Measurements from ENCODE around the gene ITGA2. TPM values are rescaled to one million over a fixed set of nuclear protein-coding genes. Genes with fewer than 3 reads are reported as not detected.

ITGA2 gene
- polyA plus RNA-seq, 1 donor from 2014 or later: 0.20 TPM

DNA sequence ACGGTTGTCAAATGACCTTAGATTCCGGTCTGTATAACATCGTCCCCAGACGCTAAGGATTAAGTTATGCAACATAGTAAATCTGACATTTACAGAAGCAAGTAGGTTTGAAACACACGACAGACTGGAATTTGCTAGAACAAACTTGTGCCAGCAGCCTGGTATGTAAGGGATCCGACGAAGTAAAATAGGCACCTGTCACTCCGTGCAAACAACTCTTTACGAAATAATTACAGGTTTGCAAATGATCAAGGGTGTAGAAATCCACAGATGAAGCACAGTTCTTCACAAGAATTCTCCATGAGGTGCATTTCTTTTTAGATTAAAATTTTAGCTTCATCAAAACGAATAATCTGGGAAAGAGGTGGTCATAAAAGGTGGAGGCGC lies 119.9 kb downstream of the ITGA2 start:
- Histone ChIP-seq H3K4me2 (ENCODE audit: low read length) (peak overlapping the region; percentile 47), H3K27me3 (ENCODE audit: insufficient read depth, low read depth, low read length) (no peaks in the 10 kb centered on the region), H4K20me1 (ENCODE audit: insufficient read depth) (no peaks in the 10 kb centered on the region), H3K9me3 (ENCODE audit: low read length) (no peaks in the 10 kb centered on the region), H3K27ac (ENCODE audit: low read length) (no peak overlapping the region), H3K36me3 (ENCODE audit: insufficient read depth, low read length) (no peaks in the 10 kb centered on the region), H3F3A (ENCODE audit: insufficient read depth, low read length, poor library complexity, severe bottlenecking) (no peaks in the 10 kb centered on the region), H3K4me3 (ENCODE audit: low read length) (peak overlapping the region; percentile 79), H3K9me2 (ENCODE audit: insufficient read depth, low read length) (no peaks in the 10 kb centered on the region), H3K9ac (ENCODE audit: low read length) (peak overlapping the region; percentile 70), H3K79me2 (replicated peaks; ENCODE audit: insufficient read depth, low read length) (no peaks in the 10 kb centered on the region), H2AFZ (ENCODE audit: low read depth, low read length) (peak overlapping the region; percentile 41)
- TF ChIP-seq EZH2 (IDR thresholded peaks at IDR 0.05; ENCODE audit: borderline replicate concordance, insufficient read depth, low read length, poor library complexity, severe bottlenecking): no peak
- no peak for TF ChIP-seq RAD21 (conservative IDR thresholded peaks at IDR 0.05)
- no peak for TF ChIP-seq MXI1 (conservative IDR thresholded peaks at IDR 0.05; ENCODE audit: poor library complexity, severe bottlenecking)

DNA sequence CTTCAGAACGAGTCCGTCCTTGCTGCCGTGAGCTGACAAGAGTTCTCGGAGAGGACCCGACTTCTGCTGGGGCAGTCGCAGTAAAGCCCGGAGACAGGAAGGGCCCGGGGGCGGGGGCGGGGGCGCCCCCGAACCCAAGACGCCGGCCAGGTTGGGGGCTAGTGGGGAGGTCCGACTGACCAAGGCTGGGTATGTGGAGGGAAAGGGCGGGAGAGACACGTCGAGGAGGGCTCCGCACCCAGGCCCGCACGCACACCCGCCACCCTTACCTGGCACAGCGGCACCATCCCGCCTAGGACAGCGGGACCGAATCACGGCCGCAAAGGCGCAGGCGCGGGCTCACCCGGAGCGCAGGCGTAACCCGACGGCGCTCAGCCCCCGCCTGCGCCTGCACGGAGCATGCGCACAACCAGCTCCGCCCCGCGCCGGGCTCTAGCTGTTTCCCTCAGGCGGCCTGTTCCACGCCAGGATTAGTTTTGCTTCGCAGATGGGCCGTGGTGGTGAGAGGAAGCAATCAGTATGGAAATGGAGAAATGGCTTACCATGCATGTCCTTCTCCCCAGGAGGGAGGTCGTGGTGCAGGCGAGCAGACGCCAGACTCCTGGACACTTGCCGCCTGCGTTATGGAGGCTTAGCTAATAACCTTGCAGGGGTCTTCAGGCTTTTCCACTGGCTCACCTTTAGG lies 120.4 kb downstream of the ITGA2 start, which contains the start of gene MOCS2:
Gene MOCS2, minus strand, starts transcription at position 315 of the 685 bp plus-strand sequence. CDS start 2,583 bp downstream, outside the sequence.
- Histone ChIP-seq H3K9me3 (ENCODE audit: low read length) (no peaks in the 10 kb centered on the region), H3K36me3 (ENCODE audit: insufficient read depth, low read length) (no peaks in the 10 kb centered on the region), H2AFZ (ENCODE audit: low read depth, low read length) (peak within 1 kb of the TSS; percentile 98), H3K4me2 (ENCODE audit: low read length) (peak within 1 kb of the TSS; percentile 47), H3F3A (ENCODE audit: insufficient read depth, low read length, poor library complexity, severe bottlenecking) (no peaks in the 10 kb centered on the region), H3K79me2 (replicated peaks; ENCODE audit: insufficient read depth, low read length) (no peaks in the 10 kb centered on the region), H3K9me2 (ENCODE audit: insufficient read depth, low read length) (no peaks in the 10 kb centered on the region), H4K20me1 (ENCODE audit: insufficient read depth) (no peaks in the 10 kb centered on the region), H3K9ac (ENCODE audit: low read length) (peak within 1 kb of the TSS; percentile 70), H3K4me3 (ENCODE audit: low read length) (peak within 1 kb of the TSS; percentile 79), H3K27me3 (ENCODE audit: insufficient read depth, low read depth, low read length) (no peaks in the 10 kb centered on the region), H3K27ac (ENCODE audit: low read length) (no peak within 1 kb of the TSS)
- no peak for TF ChIP-seq EP300 (conservative IDR thresholded peaks at IDR 0.05; ENCODE audit: poor library complexity, severe bottlenecking)
- TF ChIP-seq EZH2 (IDR thresholded peaks at IDR 0.05; ENCODE audit: borderline replicate concordance, insufficient read depth, low read length, poor library complexity, severe bottlenecking): no peak
- TF ChIP-seq RAD21 (conservative IDR thresholded peaks at IDR 0.05): peak; percentile 21
- peak; percentile 81 for TF ChIP-seq POLR2AphosphoS5 (IDR thresholded peaks at IDR 0.05)
- peak; percentile 50 for TF ChIP-seq MXI1 (conservative IDR thresholded peaks at IDR 0.05; ENCODE audit: poor library complexity, severe bottlenecking)
- peak; percentile 20 for TF ChIP-seq SMC3 (conservative IDR thresholded peaks at IDR 0.05; ENCODE audit: poor library complexity)
- TF ChIP-seq, protein P1, sequence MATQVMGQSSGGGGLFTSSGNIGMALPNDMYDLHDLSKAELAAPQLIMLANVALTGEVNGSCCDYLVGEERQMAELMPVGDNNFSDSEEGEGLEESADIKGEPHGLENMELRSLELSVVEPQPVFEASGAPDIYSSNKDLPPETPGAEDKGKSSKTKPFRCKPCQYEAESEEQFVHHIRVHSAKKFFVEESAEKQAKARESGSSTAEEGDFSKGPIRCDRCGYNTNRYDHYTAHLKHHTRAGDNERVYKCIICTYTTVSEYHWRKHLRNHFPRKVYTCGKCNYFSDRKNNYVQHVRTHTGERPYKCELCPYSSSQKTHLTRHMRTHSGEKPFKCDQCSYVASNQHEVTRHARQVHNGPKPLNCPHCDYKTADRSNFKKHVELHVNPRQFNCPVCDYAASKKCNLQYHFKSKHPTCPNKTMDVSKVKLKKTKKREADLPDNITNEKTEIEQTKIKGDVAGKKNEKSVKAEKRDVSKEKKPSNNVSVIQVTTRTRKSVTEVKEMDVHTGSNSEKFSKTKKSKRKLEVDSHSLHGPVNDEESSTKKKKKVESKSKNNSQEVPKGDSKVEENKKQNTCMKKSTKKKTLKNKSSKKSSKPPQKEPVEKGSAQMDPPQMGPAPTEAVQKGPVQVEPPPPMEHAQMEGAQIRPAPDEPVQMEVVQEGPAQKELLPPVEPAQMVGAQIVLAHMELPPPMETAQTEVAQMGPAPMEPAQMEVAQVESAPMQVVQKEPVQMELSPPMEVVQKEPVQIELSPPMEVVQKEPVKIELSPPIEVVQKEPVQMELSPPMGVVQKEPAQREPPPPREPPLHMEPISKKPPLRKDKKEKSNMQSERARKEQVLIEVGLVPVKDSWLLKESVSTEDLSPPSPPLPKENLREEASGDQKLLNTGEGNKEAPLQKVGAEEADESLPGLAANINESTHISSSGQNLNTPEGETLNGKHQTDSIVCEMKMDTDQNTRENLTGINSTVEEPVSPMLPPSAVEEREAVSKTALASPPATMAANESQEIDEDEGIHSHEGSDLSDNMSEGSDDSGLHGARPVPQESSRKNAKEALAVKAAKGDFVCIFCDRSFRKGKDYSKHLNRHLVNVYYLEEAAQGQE (IDR thresholded peaks at IDR 0.05; ENCODE audit: borderline replicate concordance): peak; percentile 40
- no peak for TF ChIP-seq CTCF (IDR thresholded peaks at IDR 0.05; ENCODE audit: poor library complexity, severe bottlenecking)
